Right renal pelvis (tissue), 4 donors: ENCODE measurements around the gene EIF4E3. TPM values are rescaled to one million over a fixed set of nuclear protein-coding genes. Genes with fewer than 3 reads are reported as not detected.

Experiments
- DNase-seq, 4 donors: peaks; one replicate each; pipeline ENCODE4 v3.0.0-alpha.2; 2013; ENCODE audit warnings: low read depth in 4 of 4, low spot score in 3 of 4, missing footprints in 1 of 4
- polyA plus RNA-seq, 4 donors: library from polyadenylated mRNA; unstranded; fragments of 120-200 nt; gene quantifications; one replicate each; pipeline ENCODE4 v1.2.1, GENCODE V29; 2013; ENCODE audit not compliant: insufficient read length in 4 of 4

Gene EIF4E3
- 10 to 100 TPM; 11.7 to 14.7 (median 13.4) TPM for polyA plus RNA-seq

DNA sequence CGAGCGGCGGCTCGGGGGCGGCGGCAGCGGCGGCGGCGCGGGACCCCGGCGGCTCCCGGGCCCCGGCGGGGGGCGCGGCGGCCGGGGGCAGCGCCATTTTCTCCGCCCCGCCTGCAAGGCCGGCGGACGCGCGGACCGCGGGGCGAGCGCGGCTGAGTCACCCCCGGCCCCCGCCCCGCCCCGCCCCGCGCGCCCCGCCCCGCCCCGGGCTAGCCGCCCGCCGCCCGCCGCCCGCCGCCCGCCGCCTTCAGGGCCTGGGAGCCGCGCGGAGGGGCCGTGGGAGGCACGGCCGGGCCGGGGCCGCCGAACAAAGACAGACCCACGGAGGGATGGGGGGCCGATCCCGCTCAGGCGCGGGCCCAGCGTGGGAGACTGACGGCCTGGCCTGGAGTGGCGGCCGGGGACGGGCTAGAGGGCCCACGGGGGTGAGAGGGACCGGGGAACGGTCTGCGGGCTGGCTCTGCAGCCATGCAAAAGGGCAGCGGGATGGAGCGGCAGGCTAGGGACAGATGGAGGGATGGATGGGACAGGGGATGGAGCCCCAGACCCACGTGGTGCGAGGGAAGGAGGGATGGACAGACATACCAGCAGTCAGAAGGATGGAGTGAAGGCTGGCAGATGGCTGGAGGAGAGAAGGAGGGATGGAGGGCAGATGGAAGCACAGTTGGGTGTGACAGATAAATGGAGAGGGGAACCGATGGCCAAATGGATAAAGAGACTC, at the start of gene EIF4E3:
Gene EIF4E3 (minus strand): TSS at position 132 of the 721 bp plus-strand sequence. CDS start 35 bp downstream, at position 97.
- DNase-seq: no peak

GRCh38 chr3:71771884-71772283, 46.7 kb upstream of the EIF4E3 start:
- DNase-seq: no peak

GRCh38 chr3:71771126-71771525, 45.9 kb upstream of the EIF4E3 start:
- no peak for DNase-seq

- DNase-seq: no peak
These were observed 38.2 kb upstream of the EIF4E3 start for GRCh38 chr3:71763426-71763825.

- no peak for DNase-seq
These were observed 34.9 kb upstream of the EIF4E3 start for GRCh38 chr3:71760140-71760539.

DNA sequence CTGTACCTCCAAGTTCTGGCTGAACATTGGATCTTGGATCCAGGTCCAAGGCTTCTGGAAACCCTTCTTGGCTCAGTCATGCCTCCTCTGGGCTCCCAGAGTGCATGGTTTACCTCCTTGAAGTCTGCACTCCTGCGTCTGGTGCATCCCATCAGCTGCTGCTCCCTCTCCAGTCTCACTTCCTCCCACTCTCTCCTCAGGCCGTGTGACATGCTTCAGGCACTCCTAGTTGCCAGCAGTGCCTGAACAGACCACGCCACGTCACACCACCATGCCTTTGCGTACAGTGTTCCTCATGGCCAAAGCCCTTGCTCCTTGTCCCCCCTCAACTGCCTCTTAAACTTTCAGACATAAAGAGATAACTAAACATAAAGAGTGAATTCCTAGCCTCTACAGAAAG, 34.2 kb upstream of the EIF4E3 start:
- no peak for DNase-seq

- no peak for DNase-seq
These were observed 32.9 kb upstream of the EIF4E3 start for GRCh38 chr3:71758091-71758490.

GRCh38 chr3:71754610-71755253, 29.5 kb upstream of the EIF4E3 start:
- DNase-seq: no peak

DNA sequence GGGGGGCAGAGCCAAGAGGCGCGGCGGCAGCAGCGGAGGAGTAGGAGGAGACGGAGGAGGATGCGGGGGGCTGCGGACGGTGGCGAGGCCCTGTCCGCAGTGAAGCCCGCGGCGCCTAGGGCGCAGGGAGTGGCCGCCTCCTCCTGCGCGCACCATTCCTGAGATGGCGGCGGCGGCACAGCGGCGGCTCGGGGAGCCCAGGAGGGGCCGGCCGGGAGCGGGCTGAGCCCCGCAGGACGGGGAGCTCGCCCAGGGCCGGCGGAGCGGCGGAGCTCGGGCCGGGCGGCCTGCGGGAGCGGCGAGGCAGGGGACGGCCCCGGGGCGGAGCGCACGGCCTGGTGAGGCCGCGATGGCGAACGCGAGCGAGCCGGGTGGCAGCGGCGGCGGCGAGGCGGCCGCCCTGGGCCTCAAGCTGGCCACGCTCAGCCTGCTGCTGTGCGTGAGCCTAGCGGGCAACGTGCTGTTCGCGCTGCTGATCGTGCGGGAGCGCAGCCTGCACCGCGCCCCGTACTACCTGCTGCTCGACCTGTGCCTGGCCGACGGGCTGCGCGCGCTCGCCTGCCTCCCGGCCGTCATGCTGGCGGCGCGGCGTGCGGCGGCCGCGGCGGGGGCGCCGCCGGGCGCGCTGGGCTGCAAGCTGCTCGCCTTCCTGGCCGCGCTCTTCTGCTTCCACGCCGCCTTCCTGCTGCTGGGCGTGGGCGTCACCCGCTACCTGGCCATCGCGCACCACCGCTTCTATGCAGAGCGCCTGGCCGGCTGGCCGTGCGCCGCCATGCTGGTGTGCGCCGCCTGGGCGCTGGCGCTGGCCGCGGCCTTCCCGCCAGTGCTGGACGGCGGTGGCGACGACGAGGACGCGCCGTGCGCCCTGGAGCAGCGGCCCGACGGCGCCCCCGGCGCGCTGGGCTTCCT, 28.8 kb upstream of the EIF4E3 start, which contains the start of gene GPR27:
Gene GPR27 (plus strand): TSS at position 155 of the 909 bp plus-strand sequence. CDS start 195 bp downstream, at position 350.
- peak in 1 of 4 donors; percentile 65 for DNase-seq

DNA sequence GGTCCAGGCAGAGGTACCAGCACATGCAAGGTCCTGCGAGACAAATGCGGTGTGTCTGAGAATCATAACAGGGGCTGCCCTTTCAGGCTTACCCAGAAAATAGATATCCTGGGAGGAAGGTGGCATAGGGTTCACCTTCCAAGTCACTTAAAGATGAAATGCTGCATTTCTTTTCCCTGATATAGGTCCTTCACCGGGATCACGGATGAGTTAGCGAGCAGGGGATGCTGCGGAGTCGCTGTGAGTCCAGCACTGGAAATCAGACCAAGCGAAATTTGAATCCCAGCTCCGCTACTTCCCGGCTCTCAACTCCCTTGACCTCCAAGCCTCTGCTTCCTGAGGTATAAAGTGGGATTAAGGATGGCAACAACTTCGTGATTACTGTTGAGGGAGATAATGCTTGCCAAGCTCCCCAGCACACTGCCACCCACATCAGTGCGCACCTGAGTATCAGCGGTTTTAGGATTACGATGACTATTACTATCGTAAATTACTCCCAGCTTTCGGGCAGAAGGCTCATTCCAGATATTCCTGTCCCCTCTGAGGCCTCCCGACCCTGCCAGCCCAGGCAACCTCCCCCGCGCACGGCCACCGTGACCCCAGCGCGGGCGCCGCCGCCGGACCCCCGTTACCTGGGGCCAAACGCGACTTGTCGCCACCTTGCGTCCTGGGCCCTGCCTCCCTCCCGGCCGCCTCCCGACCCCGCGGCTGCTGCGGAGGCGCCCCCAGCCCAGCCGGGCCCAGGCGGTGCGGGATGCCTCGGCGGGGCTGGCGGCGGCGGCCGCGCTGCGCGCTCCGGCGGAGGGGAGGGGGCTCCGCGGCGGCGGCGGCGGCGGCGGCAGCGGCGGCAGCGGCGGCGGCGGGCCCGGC, 27.9 kb upstream of the EIF4E3 start:
- no peak for DNase-seq

GRCh38 chr3:71751602-71752001, 26.4 kb upstream of the EIF4E3 start:
- no peak for DNase-seq

DNA sequence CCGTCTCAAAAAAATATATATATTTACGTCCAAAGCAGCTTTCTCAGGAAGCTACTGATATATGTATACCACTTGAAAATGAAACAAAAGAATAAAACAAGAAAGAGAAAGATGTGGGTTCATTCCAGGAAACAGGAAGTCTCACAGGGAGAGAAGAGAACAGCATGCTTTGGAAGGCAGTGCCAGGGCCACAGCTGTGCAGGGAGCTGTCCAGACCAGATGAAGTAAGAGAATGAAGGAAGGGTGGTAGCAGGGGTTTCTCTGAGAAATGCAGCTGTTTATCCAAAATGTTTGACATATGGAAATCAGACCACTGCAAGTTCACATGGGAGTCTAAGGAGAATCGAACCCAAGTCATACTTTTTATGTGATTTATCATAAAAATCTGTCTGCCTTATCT, 19.5 kb upstream of the EIF4E3 start:
- no peak for DNase-seq

DNA sequence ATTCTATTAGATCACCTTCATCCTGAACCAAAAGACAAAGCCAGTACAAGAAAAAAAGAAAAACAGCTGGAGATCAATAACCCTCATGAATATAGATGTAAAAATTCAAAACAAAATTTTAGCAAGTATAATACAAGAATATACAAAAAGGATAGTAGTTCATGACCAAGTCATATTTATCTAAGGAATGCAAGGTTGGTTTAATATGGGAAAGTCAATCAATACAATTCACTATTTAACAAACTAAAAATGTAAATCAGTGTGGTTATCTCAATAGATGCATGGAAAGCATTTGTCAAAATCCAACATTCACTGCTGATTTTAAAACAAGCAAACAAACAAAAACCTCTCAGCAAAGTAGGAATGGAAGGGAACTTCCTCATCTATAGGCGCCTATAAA, 17.4 kb upstream of the EIF4E3 start:
- DNase-seq: no peak

GRCh38 chr3:71734881-71735280, 9.7 kb upstream of the EIF4E3 start:
- no peak for DNase-seq

DNA sequence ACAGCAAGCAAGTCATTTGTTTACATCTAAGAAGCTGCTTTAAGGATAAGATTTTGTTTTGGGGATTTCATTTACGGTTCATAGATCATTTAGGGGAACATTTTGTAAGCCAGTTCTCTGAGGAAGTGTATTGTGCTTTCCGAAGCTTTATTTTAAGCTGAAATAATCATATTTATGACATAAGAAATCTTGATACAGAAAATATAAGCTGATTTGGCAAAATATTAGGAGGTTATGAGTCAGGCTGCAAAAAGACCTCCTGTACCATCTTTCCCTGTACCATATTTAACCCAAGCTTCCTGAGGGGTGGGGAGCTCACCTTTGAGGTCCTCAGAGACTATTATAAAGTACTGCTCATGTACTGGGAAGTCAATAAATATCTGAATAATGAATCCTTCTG, 8.1 kb upstream of the EIF4E3 start:
- DNase-seq: no peak

GRCh38 chr3:71732637-71733036, 7.4 kb upstream of the EIF4E3 start:
- no peak for DNase-seq

- no peak for DNase-seq
These were observed 3.6 kb upstream of the EIF4E3 start for GRCh38 chr3:71728632-71729342.

- DNase-seq: no peak
These were observed 944 bp upstream of the EIF4E3 start for GRCh38 chr3:71726146-71726545.

GRCh38 chr3:71724584-71725270, 475 bp downstream of the EIF4E3 start:
- no peak for DNase-seq
